GM23248 (cell line): Measurements from ENCODE around the gene PPFIBP1. TPM values are rescaled to one million over a fixed set of nuclear protein-coding genes. Genes with fewer than 3 reads are reported as not detected.

Source experiments
- DNase-seq: peaks from one replicate; pipeline ENCODE4 v3.0.0-alpha.2; 2015
- H2AFZ ChIP-seq: fragments of 200-600 bp; sonication (generic); 2 replicates; pipeline ENCODE4 v1.6.1; 2016; ENCODE audit warnings: antibody characterized with exemption
- H3F3A ChIP-seq: fragments of 200-600 bp; sonication (generic); 2 replicates; pipeline ENCODE4 v1.6.1; 2016; ENCODE audit warnings: mild to moderate bottlenecking, antibody characterized with exemption, mixed run types; ENCODE audit not compliant: insufficient read depth
- H3K27ac ChIP-seq: fragments of 200-600 bp; sonication (generic); 2 replicates; pipeline ENCODE4 v1.5.1; 2016; ENCODE audit warnings: mild to moderate bottlenecking
- H3K27me3 ChIP-seq: fragments of 200-600 bp; sonication (generic); replicated peaks from 2 replicates; pipeline ENCODE4 v1.6.1; 2016; ENCODE audit warnings: mild to moderate bottlenecking; ENCODE audit not compliant: insufficient read depth
- H3K36me3 ChIP-seq: fragments of 200-600 bp; sonication (generic); 2 replicates; pipeline ENCODE4 v1.6.1; 2016; ENCODE audit warnings: low read depth, mild to moderate bottlenecking
- H3K4me1 ChIP-seq: fragments of 200-600 bp; sonication (generic); 2 replicates; pipeline ENCODE4 v1.6.1; 2016; ENCODE audit warnings: mild to moderate bottlenecking; ENCODE audit not compliant: insufficient read depth
- H3K4me2 ChIP-seq: fragments of 200-600 bp; sonication (generic); one replicate; pipeline ENCODE4 v1.6.1; 2016; ENCODE audit warnings: mild to moderate bottlenecking; ENCODE audit not compliant: unreplicated experiment
- H3K4me3 ChIP-seq: fragments of 200-600 bp; sonication (generic); 2 replicates; pipeline ENCODE4 v1.5.1; 2016; ENCODE audit warnings: mild to moderate bottlenecking
- H3K79me2 ChIP-seq: fragments of 200-600 bp; sonication (generic); 2 replicates; pipeline ENCODE4 v1.6.1; 2016; ENCODE audit warnings: mild to moderate bottlenecking; ENCODE audit not compliant: insufficient read depth
- H3K9ac ChIP-seq: fragments of 200-600 bp; sonication (generic); 2 replicates; pipeline ENCODE4 v1.6.1; 2016; ENCODE audit warnings: mild to moderate bottlenecking
- H3K9me2 ChIP-seq: fragments of 200-600 bp; sonication (generic); 2 replicates; pipeline ENCODE4 v1.6.1; 2016; ENCODE audit warnings: mixed run types, mild to moderate bottlenecking, moderate library complexity; ENCODE audit not compliant: insufficient read depth
- H3K9me3 ChIP-seq: fragments of 200-600 bp; sonication (generic); one replicate; pipeline ENCODE4 v1.6.1; 2017; ENCODE audit warnings: low read depth
- H4K20me1 ChIP-seq: fragments of 200-600 bp; sonication (generic); 2 replicates; pipeline ENCODE4 v1.6.0; 2016; ENCODE audit not compliant: insufficient read depth
- EZH2 ChIP-seq: fragments of 200-600 bp; sonication (generic); IDR thresholded peaks from 2 replicates; pipeline ENCODE4 v1.6.1; 2018; ENCODE audit warnings: antibody characterized with exemption, mild to moderate bottlenecking; ENCODE audit not compliant: insufficient read depth, poor library complexity, severe bottlenecking
- EZH2phosphoT487 ChIP-seq: fragments of 200-600 bp; sonication (generic); IDR thresholded peaks from 2 replicates; pipeline ENCODE4 v1.6.1; 2018; ENCODE audit warnings: antibody characterized with exemption, moderate library complexity, mild to moderate bottlenecking, low read depth; ENCODE audit not compliant: insufficient read depth
- WGBS, 2 experiments: methylation state at CpG; one replicate each; pipeline ENCODE4 v1.1.6; 2015 to 2017; ENCODE audit warnings: low lambda C conversion rate in 2 of 2, low coverage in 1 of 2; ENCODE audit errors: missing lambda C conversion rate in 2 of 2; 5-methylcytosine and 5-hydroxymethylcytosine counted together
- in situ Hi-C: fragments of 300-500 bp; cut with MboI; formaldehyde crosslinking; loops from 2 replicates; pipeline ENCODE4 v1.15.0; 2020
- polyA plus RNA-seq: library from polyadenylated mRNA; unstranded; fragments of >200 nt; fragmentation: Nextera tagmentation; extraction: Ambion mirVana; gene quantifications from 2 replicates; pipeline ENCODE4 v1.2.1, GENCODE V29; 2016
- total RNA-seq: library from RNA; depleted of rRNA; stranded (reverse); fragments of >200 nt; shearing (Covaris generic); gene quantifications from 2 replicates; pipeline ENCODE4 v1.2.3, GENCODE V29; 2014

PPFIBP1 gene
- total and polyA plus RNA-seq, 2 experiments from 2014 or later, result 86.0 to 101 TPM

- Histone ChIP-seq H3K4me2 (peak overlapping the region; percentile 94), H3K9me3 (no peaks in the 10 kb centered on the region), H3F3A (peaks cover 37% of the 10 kb centered on the region), H3K9me2 (no peaks in the 10 kb centered on the region), H3K9ac (peak overlapping the region; percentile 92), H3K4me3 (peak overlapping the region; percentile 95), H3K36me3 (no peaks in the 10 kb centered on the region; the same call in 1 of the 2 replicates), H3K4me1 (peaks cover 42% of the 10 kb centered on the region), H3K79me2 (peaks cover 54% of the 10 kb centered on the region), H2AFZ (peak overlapping the region; percentile 73), H3K27ac (peak overlapping the region; percentile 85), H4K20me1 (no peaks in the 10 kb centered on the region), H3K27me3 (no peaks in the 10 kb centered on the region)
- DNase-seq, result no peak
- WGBS, 2 experiments, result 0 to 1% methylated on average over 7 to 8 of the region's 8 CpGs
- TF ChIP-seq EZH2phosphoT487 (no peak), EZH2 (no peak)
- in situ Hi-C loops, result no loop called here
Measured at GRCh38 chr12:27524494-27524835, 459 bp downstream of the PPFIBP1 start.

- Histone ChIP-seq H3K4me1 (peaks cover 42% of the 10 kb centered on the region), H3K79me2 (peaks cover 60% of the 10 kb centered on the region), H3K4me2 (peak overlapping the region; percentile 94), H3K36me3 (no peaks in the 10 kb centered on the region; the same call in 1 of the 2 replicates), H3K27me3 (no peaks in the 10 kb centered on the region), H3K4me3 (peak overlapping the region; percentile 95), H4K20me1 (no peaks in the 10 kb centered on the region), H3K9ac (peak overlapping the region; percentile 92), H3K9me3 (no peaks in the 10 kb centered on the region), H3K27ac (peak overlapping the region; percentile 85), H3F3A (peaks cover 37% of the 10 kb centered on the region), H3K9me2 (no peaks in the 10 kb centered on the region), H2AFZ (peak overlapping the region; percentile 73)
- in situ Hi-C loops, result no loop called here
- no peak for TF ChIP-seq EZH2
- no peak for TF ChIP-seq EZH2phosphoT487
- peak; percentile 89 for DNase-seq
- 0 to 1% methylated on average over 16 of the region's 16 CpGs for WGBS, 2 experiments
Measured at GRCh38 chr12:27524839-27525753, 1.1 kb downstream of the PPFIBP1 start.

- TF ChIP-seq EZH2 (no peak), EZH2phosphoT487 (no peak)
- Histone ChIP-seq H3K9me2 (no peaks in the 10 kb centered on the region), H3K79me2 (peaks cover 85% of the 10 kb centered on the region), H3K4me1 (peaks cover 34% of the 10 kb centered on the region), H3K4me2 (no peak overlapping the region), H3K4me3 (no peak overlapping the region), H3K27ac (no peak overlapping the region), H3K36me3 (no peaks in the 10 kb centered on the region; the same call in 1 of the 2 replicates), H4K20me1 (0 out of 2 replicates have a peak, but pooled peaks cover 5% of the 10 kb centered on the region), H3K9ac (no peak overlapping the region), H2AFZ (no peak overlapping the region), H3F3A (peaks cover 23% of the 10 kb centered on the region), H3K9me3 (no peaks in the 10 kb centered on the region), H3K27me3 (no peaks in the 10 kb centered on the region)
- 87 to 91% methylated on average over 9 of the region's 9 CpGs for WGBS, 2 experiments
- in situ Hi-C loops, result no loop called here
- DNase-seq, result no peak
Measured at GRCh38 chr12:27527512-27527911, 3.5 kb downstream of the PPFIBP1 start.

- H3K27ac ChIP-seq, result no peak overlapping the region
- no peaks in the 10 kb centered on the region for H3K9me3 ChIP-seq
- 96 to 99% methylated on average over 3 of the region's 3 CpGs for WGBS, 2 experiments
Measured at GRCh38 chr12:27528788-27529187, 4.8 kb downstream of the PPFIBP1 start.

More at GRCh38 chr12:27528788-27529187, 4.8 kb downstream of the PPFIBP1 start:
- peaks cover 97% of the 10 kb centered on the region for H3K79me2 ChIP-seq
- H2AFZ ChIP-seq, result no peak overlapping the region
- in situ Hi-C loops, result no loop called here
- DNase-seq, result no peak
- H3K9ac ChIP-seq, result no peak overlapping the region
- peaks cover 34% of the 10 kb centered on the region for H3K4me1 ChIP-seq
- no peaks in the 10 kb centered on the region for H3K27me3 ChIP-seq
- no peak overlapping the region for H3K4me2 ChIP-seq
- TF ChIP-seq EZH2 (no peak), EZH2phosphoT487 (no peak)
- no peak overlapping the region for H3K4me3 ChIP-seq
- 0 out of 2 replicates have a peak, but pooled peaks cover 5% of the 10 kb centered on the region for H4K20me1 ChIP-seq
- no peaks in the 10 kb centered on the region for H3K9me2 ChIP-seq
- peaks cover 23% of the 10 kb centered on the region for H3F3A ChIP-seq
- H3K36me3 ChIP-seq, result no peaks in the 10 kb centered on the region; the same call in 1 of the 2 replicates
